ENCODE results near the gene PAGR1. TPM values are rescaled to one million over a fixed set of nuclear protein-coding genes. Genes with fewer than 3 reads are reported as not detected.

The PAGR1 gene
- total RNA-seq, 1 donor = 19.9 TPM

Small RNA genes lying within 50 kb of the gene (small RNA-seq; reads per million reads assigned to genes)
- gene AC009133.6 = not detected
- gene AC120114.4 = not detected

Other genes starting within 250 kb of the PAGR1 start
- under 0.01 TPM in 1 of 2 replicates, not detected in the other for gene SPN, start 152.9 kb upstream of the PAGR1 start, total RNA-seq
- gene QPRT, start 137.0 kb upstream of the PAGR1 start, total RNA-seq = 18.0 and 19.5 TPM in 2 replicates
- 0.59 and 0.72 TPM in 2 replicates for gene C16orf54, start 70.2 kb upstream of the PAGR1 start, total RNA-seq
- not detected in 2 replicates for gene ZG16, start 37.9 kb upstream of the PAGR1 start, total RNA-seq
- gene KIF22, start 25.4 kb upstream of the PAGR1 start, total RNA-seq = 8.3 and 12.4 TPM in 2 replicates
- gene MAZ, start 9.6 kb upstream of the PAGR1 start, total RNA-seq = 221 and 267 TPM in 2 replicates
- 1.4 and 4.1 TPM in 2 replicates for gene PRRT2, start 4.0 kb upstream of the PAGR1 start, total RNA-seq
- gene MVP, start 4.3 kb downstream of the PAGR1 start, total RNA-seq = 273 and 274 TPM in 2 replicates
- 105 and 107 TPM in 2 replicates for gene CDIPT, start 47.1 kb downstream of the PAGR1 start, total RNA-seq
- 1.5 and 2.9 TPM in 2 replicates for gene SEZ6L2, start 83.4 kb downstream of the PAGR1 start, total RNA-seq
- gene ASPHD1, start 84.3 kb downstream of the PAGR1 start, total RNA-seq = 0.88 and 1.8 TPM in 2 replicates
- 8.5 and 11.9 TPM in 2 replicates for gene KCTD13, start 110.1 kb downstream of the PAGR1 start, total RNA-seq
- gene TMEM219, start 145.9 kb downstream of the PAGR1 start, total RNA-seq = 74.3 and 84.0 TPM in 2 replicates
- 37.1 and 39.1 TPM in 2 replicates for gene TAOK2, start 157.7 kb downstream of the PAGR1 start, total RNA-seq
- 3.5 and 5.8 TPM in 2 replicates for gene HIRIP3, start 179.5 kb downstream of the PAGR1 start, total RNA-seq
- gene INO80E, start 180.1 kb downstream of the PAGR1 start, total RNA-seq = 14.5 and 16.8 TPM in 2 replicates
- gene DOC2A, start 194.9 kb downstream of the PAGR1 start, total RNA-seq = not detected in 2 replicates
- gene C16orf92, start 207.0 kb downstream of the PAGR1 start, total RNA-seq = not detected in 2 replicates
- gene TLCD3B, start 215.1 kb downstream of the PAGR1 start, total RNA-seq = 0.36 TPM in 1 of 2 replicates, not detected in the other
- gene ALDOA, start 249.6 kb downstream of the PAGR1 start, total RNA-seq = 579 and 705 TPM in 2 replicates

Measured in osteoblast (primary cell).